Panc1 (cell line): ENCODE results near the gene MEGF6.

Experiments
- CTCF ChIP-seq: fragments of 450-650 bp; IDR thresholded peaks from 2 replicates; pipeline ENCODE4 v1.5.1; 2017; ENCODE audit warnings: mild to moderate bottlenecking
- POLR2AphosphoS5 ChIP-seq: IDR thresholded peaks from 2 replicates; pipeline ENCODE4 v1.6.1; 2012; ENCODE audit warnings: mild to moderate bottlenecking, low read depth, low read length, moderate library complexity
- REST ChIP-seq, 2 experiments: IDR thresholded peaks; 2 replicates each; pipeline ENCODE4 v1.6.1; 2011 to 2012; ENCODE audit warnings: low read depth in 2 of 2, control low read depth in 1 of 2, low read length in 1 of 2, mild to moderate bottlenecking in 1 of 2, moderate library complexity in 1 of 2; ENCODE audit not compliant: insufficient read depth in 1 of 2
- SIN3A ChIP-seq: IDR thresholded peaks from 2 replicates; pipeline ENCODE4 v1.6.1; 2012; ENCODE audit warnings: low read depth, mild to moderate bottlenecking, low read length, moderate library complexity, borderline replicate concordance; ENCODE audit not compliant: insufficient read depth

- no peak for TF ChIP-seq CTCF
- no peak for TF ChIP-seq REST (IDR thresholded peaks at IDR 0.05; ENCODE audit: insufficient read depth in 1 of 2, low read depth in 2 of 2, low read length in 1 of 2)
- TF ChIP-seq POLR2AphosphoS5: no peak
- TF ChIP-seq SIN3A: no peak
These were observed 107.8 kb downstream of the MEGF6 start for GRCh38 chr1:3503525-3503886.
